GM19438 (cell line): Measurements from ENCODE around the gene RBM22.

ENCODE experiments used
- ATAC-seq: cut with Tn5 transposase; IDR thresholded peaks from one replicate; pipeline ENCODE4 v1.9.1; 2021; ENCODE audit warnings: low read depth; ENCODE audit not compliant: unreplicated experiment

RBM22 gene

DNA sequence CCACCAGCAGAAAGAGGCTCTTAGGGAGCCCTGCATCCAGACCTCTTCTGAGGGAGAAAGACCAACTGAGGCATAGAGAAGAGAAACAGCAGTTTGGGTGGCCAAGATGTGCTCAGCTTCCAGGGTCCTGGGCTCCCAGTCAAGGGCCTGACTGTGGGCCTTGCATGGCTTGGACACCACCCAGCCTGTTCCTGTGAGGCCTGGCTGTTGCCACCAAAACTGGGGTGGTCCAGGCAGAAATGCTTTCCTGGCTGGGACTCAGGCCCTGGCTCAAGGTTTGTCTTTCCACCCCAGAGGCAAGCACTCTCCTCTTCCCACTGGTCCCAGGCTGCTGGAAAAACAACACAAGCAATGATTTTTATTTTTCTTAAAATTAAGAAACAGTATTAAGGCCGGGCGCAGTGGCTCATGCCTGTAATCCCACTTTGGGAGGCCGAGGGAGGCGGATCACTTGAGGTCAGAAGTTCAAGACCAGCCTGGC lies 26.5 kb downstream of the RBM22 start:
- ATAC-seq: no peak

- no peak for ATAC-seq
These were observed 28.0 kb downstream of the RBM22 start for GRCh38 chr5:150672884-150673275.

DNA sequence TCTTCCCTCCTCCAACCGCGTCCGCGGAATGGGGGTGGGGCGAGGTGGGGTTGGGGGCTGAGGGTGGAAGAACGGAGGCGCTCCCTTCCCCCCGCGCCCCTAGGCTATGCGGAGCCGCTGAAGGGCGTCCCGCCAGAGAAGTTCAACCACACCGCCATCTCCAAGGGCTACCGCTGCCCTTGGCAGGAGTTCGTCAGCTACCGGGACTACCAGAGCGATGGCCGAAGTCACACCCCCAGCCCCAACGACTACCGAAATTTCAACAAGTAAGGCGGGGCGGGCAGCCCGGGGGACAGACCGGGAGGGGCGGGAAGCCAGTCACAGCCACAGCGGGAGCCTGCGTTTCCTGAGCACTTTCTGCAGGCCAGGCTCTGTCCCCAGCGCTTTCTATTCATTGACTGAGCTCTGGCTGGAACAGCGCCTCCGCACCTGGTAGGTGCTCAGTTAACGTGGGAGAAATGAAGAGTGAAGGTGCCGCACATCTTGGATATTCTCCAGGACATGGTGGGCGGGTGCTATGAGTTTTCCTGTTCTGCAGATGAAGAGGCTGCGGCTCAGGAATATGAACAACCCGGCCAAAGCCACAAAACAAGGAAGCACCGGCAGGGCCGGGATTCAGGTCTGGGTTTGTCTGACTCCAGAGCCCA lies 28.5 kb downstream of the RBM22 start:
- no peak for ATAC-seq

- ATAC-seq: no peak
These were observed 29.2 kb downstream of the RBM22 start for GRCh38 chr5:150671509-150672236.

DNA sequence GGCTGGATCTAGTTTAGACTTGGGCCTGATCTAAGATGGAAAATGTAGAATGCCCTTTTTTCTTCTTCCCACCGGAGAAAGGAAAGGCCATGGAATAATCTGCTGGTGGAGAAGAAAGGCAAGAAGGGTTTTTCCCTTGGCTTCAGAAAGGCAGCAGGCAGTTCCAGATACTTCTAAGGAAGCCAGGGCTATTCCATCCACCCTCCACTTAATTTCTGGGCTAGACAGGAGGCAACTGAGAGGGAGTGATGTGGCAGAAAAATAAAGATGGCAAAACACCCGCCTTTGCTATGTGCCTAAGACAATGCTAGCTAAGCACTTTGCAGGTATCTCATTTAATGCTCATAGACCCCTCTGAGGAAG lies 29.9 kb downstream of the RBM22 start:
- no peak for ATAC-seq

DNA sequence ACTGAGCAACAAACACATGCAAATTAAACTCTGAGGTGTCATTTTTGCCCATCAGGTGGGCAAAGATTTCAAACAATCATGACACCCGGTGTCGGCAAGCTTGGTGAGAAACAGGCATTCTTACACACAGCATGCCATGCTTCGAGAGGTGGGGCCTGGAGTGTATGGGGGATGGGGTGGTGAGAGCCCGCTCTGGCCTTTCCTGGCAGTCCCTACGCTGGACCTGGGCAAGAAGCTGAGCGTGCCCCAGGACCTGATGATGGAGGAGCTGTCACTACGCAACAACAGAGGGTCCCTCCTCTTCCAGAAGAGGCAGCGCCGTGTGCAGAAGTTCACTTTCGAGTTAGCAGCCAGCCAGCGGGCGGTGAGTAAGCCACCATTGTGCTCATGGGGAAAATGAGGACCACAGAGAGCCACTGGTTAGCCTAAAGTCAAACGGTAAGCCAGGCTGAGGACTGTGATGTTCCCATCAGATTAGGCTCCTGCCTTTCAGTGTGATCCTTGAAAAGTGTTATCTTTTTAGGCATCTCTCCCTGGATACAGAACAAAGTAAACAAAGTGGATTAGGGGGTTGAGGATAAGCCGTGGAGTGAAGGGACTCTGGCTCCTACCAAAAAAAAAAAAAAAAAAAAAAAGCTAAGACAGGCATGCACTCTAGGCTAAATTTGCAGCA lies 30.5 kb downstream of the RBM22 start:
- ATAC-seq: no peak

- ATAC-seq: no peak
These were observed 35.8 kb downstream of the RBM22 start for GRCh38 chr5:150665044-150665443.

DNA sequence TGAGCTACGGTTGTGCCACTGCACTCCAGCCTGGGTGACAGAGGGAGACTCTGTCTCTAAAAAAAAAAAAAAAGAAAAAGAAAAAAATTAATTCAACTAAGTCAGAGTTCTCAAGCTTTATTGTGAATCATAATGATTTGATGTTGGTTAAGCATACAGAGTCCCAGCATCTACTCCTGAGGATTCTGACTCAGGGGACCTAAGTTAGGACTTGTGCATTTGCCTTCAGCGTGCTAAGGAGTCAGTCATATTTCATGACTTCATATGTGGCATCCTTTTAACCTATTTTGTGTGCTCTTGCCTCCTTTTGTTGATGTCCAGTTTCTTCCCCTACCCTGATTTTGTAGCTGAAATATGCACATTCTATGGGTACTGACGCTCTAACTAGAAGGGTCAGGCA lies 36.9 kb downstream of the RBM22 start:
- ATAC-seq: no peak

- ATAC-seq: no peak
These were observed 37.9 kb downstream of the RBM22 start for GRCh38 chr5:150662731-150663516.

DNA sequence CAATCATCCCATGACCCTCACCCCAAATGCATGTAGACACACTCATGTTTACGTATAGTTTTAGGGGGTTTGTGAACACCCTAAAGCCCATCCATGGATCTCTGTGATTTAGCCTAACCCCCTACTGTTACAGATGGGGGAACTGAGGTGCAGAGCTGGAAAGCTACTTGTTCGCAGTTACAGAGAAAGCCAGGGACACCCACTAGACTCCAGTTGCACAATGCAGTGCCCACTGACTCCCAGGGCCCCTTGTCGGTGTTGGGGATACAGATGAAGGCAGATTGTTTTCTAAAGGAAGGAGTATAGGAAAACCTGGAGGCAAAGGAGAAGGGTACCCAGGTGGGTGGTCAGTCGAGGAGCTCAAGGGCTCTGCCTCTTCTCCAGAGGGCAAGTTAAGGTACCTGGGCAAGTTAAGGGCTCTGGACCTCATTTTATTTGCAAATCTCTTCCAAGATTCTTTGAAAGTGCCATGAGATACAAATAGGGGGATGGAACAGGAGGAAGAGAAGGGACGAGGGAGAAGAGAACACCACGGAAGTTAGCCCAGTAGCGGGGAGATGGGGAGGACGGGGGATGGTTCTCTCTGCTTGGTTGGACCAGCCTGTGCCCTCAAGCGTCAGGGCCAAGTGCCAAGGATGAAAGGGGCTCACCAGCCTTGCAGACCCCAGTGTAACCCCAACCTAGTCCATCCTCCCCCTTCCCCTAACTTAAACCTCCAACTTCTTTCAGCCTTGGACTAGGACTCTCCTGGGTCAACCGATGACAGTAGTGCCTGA lies 38.9 kb downstream of the RBM22 start:
- no peak for ATAC-seq

DNA sequence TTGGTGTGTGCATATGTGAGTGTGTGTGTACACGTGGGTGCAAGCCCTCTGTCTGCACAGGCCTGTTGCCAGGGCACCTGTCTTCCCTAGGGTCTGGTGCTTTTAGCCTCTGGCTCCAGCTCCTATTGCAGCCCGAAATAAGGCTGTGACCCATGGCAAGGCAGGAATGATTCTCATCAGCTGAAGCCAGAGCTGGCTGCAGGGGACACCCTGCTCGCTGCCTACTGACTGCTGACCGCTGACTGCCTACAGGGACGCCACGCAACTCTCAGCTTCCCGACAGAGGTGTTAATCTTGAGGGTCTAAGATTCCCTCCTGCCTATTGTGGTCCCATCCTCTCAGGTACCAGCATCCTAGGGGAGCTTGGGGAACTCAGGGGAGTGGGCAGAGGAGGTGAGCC lies 39.8 kb downstream of the RBM22 start, which contains the start of gene MYOZ3:
MYOZ3 (plus strand) TSS at position 166 of the 400 bp plus-strand sequence. CDS start 1,691 bp downstream, outside the sequence.
- ATAC-seq: no peak

- no peak for ATAC-seq
These were observed 40.6 kb downstream of the RBM22 start for GRCh38 chr5:150660108-150660831.

- ATAC-seq: no peak
These were observed 41.3 kb downstream of the RBM22 start for GRCh38 chr5:150659360-150660107.

- ATAC-seq: no peak
These were observed 42.1 kb downstream of the RBM22 start for GRCh38 chr5:150658699-150659265.

GRCh38 chr5:150658121-150658520 lies 42.7 kb downstream of the RBM22 start:
- no peak for ATAC-seq

GRCh38 chr5:150656191-150657132 lies 44.4 kb downstream of the RBM22 start:
- ATAC-seq: peak; percentile 80

- ATAC-seq: no peak
These were observed 45.6 kb downstream of the RBM22 start for GRCh38 chr5:150655221-150655620.
